GM19239 (cell line): ENCODE results near the gene RHBDL3.
"Not testable (repeated sequence)": the region's sequence is repeated elsewhere in the genome, so short reads cannot be mapped to it uniquely, and the experiment has no call there.

Experiments used
- DNase-seq: peaks from one replicate; pipeline ENCODE4 v3.0.0; 2011; ENCODE audit warnings: low spot score; ENCODE audit not compliant: insufficient read length
- FAIRE-seq: peaks from 2 replicates; lab custom pipeline; 2011; peaks lifted over from hg19 to GRCh38; lab: Jason Lieb, UNC

Gene RHBDL3

GRCh38 chr17:32318071-32318470 lies 52.4 kb downstream of the RHBDL3 start:
- no peak for FAIRE-seq
- no peak for DNase-seq

- DNase-seq (peak; percentile 72), FAIRE-seq (peak; percentile 93)
These were observed 53.9 kb downstream of the RHBDL3 start for GRCh38 chr17:32319548-32319905.

GRCh38 chr17:32320080-32320479 lies 54.4 kb downstream of the RHBDL3 start:
- DNase-seq, FAIRE-seq: not testable (repeated sequence)

GRCh38 chr17:32320847-32321246 lies 55.2 kb downstream of the RHBDL3 start:
- FAIRE-seq (no peak), DNase-seq (no peak)

- DNase-seq (no peak), FAIRE-seq (no peak)
These were observed 57.4 kb downstream of the RHBDL3 start for GRCh38 chr17:32323046-32323445.

GRCh38 chr17:32323811-32324491 lies 58.3 kb downstream of the RHBDL3 start:
- FAIRE-seq (no peak), DNase-seq (no peak)

GRCh38 chr17:32327911-32328310 lies 62.3 kb downstream of the RHBDL3 start:
- DNase-seq (no peak), FAIRE-seq (no peak)

GRCh38 chr17:32330147-32330546 lies 64.5 kb downstream of the RHBDL3 start:
- FAIRE-seq (no peak), DNase-seq (no peak)

GRCh38 chr17:32331243-32332040 lies 65.8 kb downstream of the RHBDL3 start:
- DNase-seq: no peak
- FAIRE-seq: no peak

GRCh38 chr17:32333187-32333586 lies 67.6 kb downstream of the RHBDL3 start:
- DNase-seq: no peak
- FAIRE-seq: no peak

- FAIRE-seq: no peak
These were observed 69.4 kb downstream of the RHBDL3 start for GRCh38 chr17:32335046-32335445.

DNA sequence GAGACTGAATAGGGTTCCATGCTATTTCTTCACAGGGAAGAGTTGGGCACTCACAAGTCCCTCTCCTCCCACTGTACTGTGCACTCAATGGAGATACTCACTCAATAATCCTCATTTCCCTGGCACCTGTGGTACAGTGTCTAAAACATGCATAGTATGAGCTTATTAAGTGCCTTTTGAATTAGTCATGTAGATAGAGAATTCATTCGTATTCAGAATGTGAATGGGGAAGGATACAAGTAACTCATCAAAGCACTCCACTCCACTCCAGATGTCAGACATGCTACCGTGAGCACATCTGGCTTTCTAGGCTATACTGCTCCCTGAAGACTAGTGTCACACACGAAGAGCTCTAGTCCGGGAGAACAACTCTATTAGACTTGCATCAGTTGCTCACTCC lies 70.1 kb downstream of the RHBDL3 start:
- FAIRE-seq: no peak
- no peak for DNase-seq

More at GRCh38 chr17:32335046-32335445, 69.4 kb downstream of the RHBDL3 start:
- DNase-seq: no peak

DNA sequence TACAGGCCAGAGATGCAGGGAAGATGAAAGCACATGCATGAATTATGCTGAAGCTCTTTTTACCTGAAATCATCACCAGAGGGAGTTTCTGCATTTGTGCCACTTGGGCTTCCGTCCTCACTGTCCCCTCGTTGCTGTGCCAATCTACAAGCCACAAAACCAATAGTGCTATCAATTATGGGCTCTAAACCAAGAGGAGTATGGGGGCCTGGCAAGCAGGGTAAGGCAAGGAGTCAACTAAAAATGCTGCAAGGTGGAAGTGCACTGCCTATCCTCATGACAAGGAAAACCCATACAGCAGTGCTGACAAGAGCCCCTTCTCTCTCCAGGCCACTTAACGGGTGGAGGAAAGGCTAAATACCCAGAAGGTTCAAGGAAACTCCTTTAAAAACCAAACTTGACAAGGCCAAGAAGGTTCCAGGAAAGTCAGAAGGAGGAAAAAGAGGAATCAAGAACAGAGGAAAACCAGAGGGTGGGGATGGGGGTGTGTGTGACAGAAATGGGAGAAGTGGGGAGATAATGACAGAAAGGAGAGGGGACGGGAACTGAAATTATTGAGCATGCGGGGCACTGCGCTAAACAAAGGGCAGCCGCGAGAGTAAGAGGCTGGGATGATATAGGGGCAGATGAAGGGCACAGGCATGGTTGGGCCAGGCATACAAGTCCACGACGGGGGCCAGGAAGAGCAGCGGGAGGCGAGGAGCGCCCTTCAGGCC lies 75.7 kb downstream of the RHBDL3 start:
- DNase-seq: peak; percentile 28
- peak; percentile 72 for FAIRE-seq

- FAIRE-seq: peak; percentile 81
- DNase-seq: peak; percentile 68
These were observed 76.4 kb downstream of the RHBDL3 start, which contains the start of gene C17orf75 for GRCh38 chr17:32341857-32342602. Gene C17orf75, minus strand, starts transcription at chr17:32342173. Its CDS starts 34 bp downstream, at chr17:32342139.

- no peak for DNase-seq
- no peak for FAIRE-seq
These were observed 77.1 kb downstream of the RHBDL3 start for GRCh38 chr17:32342603-32343325.

DNA sequence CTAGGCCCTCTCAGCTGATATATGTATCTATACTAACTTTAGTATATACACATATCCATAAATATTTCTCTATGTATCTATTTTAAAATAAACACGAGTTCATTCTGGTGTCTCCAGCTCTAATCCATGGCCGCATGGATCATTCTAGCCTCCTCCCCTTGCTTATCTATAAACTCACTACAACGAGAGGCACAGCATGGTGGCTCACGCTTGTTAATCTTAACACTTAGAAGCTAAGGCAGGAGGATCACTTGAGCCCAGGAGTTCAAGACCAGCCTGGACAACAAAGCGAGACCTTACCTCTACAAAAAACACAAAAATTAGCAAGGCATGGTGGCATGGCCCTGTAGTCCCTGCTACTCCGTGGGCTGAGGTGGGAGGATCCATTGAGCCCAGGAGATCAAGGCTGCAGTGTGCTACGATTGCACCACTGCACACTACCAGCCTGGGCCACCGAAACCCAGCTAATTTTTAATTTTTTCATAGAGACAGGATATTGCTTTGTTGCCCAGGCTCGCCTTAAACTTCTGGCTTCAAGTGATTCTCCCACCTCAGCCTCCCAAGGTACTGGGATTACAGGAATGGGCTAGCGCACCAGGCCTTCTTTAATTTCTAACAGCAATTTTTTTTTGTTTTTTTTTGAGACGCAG lies 80.4 kb downstream of the RHBDL3 start:
- DNase-seq (no peak), FAIRE-seq (no peak)

DNA sequence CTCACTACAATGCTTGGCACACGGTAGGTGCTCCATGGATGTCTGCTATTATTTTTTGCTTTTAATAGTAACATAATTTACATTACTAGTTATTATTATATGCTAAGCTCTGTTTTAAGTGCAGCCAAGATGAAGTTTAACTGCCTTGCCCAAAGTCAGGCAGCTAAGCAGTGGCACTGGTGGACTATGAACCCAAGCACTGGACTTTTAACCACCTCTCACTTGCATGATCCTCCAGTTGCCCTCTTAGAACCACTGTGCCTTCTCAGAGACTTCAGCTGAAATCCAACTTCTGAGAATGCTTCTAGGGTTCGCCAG lies 82.8 kb downstream of the RHBDL3 start:
- DNase-seq: no peak
- FAIRE-seq: no peak

- DNase-seq (no peak), FAIRE-seq (no peak)
These were observed 83.8 kb downstream of the RHBDL3 start for GRCh38 chr17:32349503-32349853.
